ENCODE measurements around the gene PTCH1.

- peak in 1 of 7 experiments; percentile 15 for TF ChIP-seq CTCF (IDR thresholded peaks at IDR 0.05)
- peak in 2 of 3 donors; percentile 39 to 65 for TF ChIP-seq POLR2A (IDR thresholded peaks at IDR 0.05)
Observed at GRCh38 chr9:95510709-95511615, 5.8 kb downstream of the PTCH1 start.
